ENCODE measurements around the gene TECR.

- TF ChIP-seq, protein P1, sequence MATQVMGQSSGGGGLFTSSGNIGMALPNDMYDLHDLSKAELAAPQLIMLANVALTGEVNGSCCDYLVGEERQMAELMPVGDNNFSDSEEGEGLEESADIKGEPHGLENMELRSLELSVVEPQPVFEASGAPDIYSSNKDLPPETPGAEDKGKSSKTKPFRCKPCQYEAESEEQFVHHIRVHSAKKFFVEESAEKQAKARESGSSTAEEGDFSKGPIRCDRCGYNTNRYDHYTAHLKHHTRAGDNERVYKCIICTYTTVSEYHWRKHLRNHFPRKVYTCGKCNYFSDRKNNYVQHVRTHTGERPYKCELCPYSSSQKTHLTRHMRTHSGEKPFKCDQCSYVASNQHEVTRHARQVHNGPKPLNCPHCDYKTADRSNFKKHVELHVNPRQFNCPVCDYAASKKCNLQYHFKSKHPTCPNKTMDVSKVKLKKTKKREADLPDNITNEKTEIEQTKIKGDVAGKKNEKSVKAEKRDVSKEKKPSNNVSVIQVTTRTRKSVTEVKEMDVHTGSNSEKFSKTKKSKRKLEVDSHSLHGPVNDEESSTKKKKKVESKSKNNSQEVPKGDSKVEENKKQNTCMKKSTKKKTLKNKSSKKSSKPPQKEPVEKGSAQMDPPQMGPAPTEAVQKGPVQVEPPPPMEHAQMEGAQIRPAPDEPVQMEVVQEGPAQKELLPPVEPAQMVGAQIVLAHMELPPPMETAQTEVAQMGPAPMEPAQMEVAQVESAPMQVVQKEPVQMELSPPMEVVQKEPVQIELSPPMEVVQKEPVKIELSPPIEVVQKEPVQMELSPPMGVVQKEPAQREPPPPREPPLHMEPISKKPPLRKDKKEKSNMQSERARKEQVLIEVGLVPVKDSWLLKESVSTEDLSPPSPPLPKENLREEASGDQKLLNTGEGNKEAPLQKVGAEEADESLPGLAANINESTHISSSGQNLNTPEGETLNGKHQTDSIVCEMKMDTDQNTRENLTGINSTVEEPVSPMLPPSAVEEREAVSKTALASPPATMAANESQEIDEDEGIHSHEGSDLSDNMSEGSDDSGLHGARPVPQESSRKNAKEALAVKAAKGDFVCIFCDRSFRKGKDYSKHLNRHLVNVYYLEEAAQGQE (IDR thresholded peaks at IDR 0.05; ENCODE audit: low read depth): no peak
- TF ChIP-seq CTCF (IDR thresholded peaks at IDR 0.05 in 2 of 3, conservative IDR thresholded peaks at IDR 0.05 in 1 of 3; ENCODE audit: borderline replicate concordance in 1 of 3, insufficient read depth in 1 of 3, low read depth in 2 of 3, low read length in 2 of 3) (no peak), RAD21 (IDR thresholded peaks at IDR 0.05; ENCODE audit: low read depth) (no peak)
Observed at GRCh38 chr19:14577264-14577663, 47.9 kb downstream of the TECR start.
